ENCODE results near the gene SLC25A24.

SLC25A24 gene

GRCh38 chr1:108084866-108085477, 115.2 kb downstream of the SLC25A24 start:
- Histone ChIP-seq H3K4me3 (replicated peaks; ENCODE audit: low read depth, low read length) (no peak overlapping the region), H3K27me3 (replicated peaks; ENCODE audit: control insufficient read depth, insufficient read depth, low read length) (peaks cover 2% of the 10 kb centered on the region), H3K36me3 (ENCODE audit: control insufficient read depth, insufficient read depth, low read length) (no peaks in the 10 kb centered on the region)
- DNase-seq (ENCODE audit: extremely low read depth, insufficient read length), result no peak
- no peak for TF ChIP-seq CTCF (IDR thresholded peaks at IDR 0.05; ENCODE audit: insufficient read depth, low read length, poor library complexity, severe bottlenecking)

All from GM06990 (cell line).